OCI-LY1 (cell line): ENCODE results near the gene DDIT4.

ENCODE experiments used
- H2AFZ ChIP-seq: fragments of 200-600 bp; sonication (generic), shearing (Covaris generic); 2 replicates; pipeline ENCODE4 v1.6.0; 2014; ENCODE audit warnings: antibody characterized with exemption, mild to moderate bottlenecking, low read length
- H3F3A ChIP-seq: fragments of 200-600 bp; sonication (generic), shearing (Covaris generic); 2 replicates; pipeline ENCODE4 v1.6.0; 2014; ENCODE audit warnings: mild to moderate bottlenecking, antibody characterized with exemption, low read length, moderate library complexity; ENCODE audit not compliant: insufficient read depth
- H3K27ac ChIP-seq: fragments of 200-600 bp; sonication (generic); 2 replicates; pipeline ENCODE4 v1.5.1; 2014; ENCODE audit warnings: low read length, mixed run types, mild to moderate bottlenecking, low read depth; ENCODE audit not compliant: poor library complexity, severe bottlenecking
- H3K27me3 ChIP-seq: fragments of 200-600 bp; sonication (generic); 2 replicates; pipeline ENCODE4 v1.6.0; 2014; ENCODE audit warnings: antibody characterized with exemption, mild to moderate bottlenecking, low read length, moderate library complexity; ENCODE audit not compliant: insufficient read depth
- H3K36me3 ChIP-seq: fragments of 200-600 bp; sonication (generic); 2 replicates; pipeline ENCODE4 v1.6.1; 2014; ENCODE audit warnings: mild to moderate bottlenecking, antibody characterized with exemption, low read length, moderate library complexity, mixed read lengths; ENCODE audit not compliant: insufficient read depth
- H3K4me1 ChIP-seq: fragments of 200-600 bp; sonication (generic); 2 replicates; pipeline ENCODE4 v1.5.1; 2014; ENCODE audit warnings: mild to moderate bottlenecking, low read length, moderate library complexity; ENCODE audit not compliant: insufficient read depth, severe bottlenecking
- H3K4me2 ChIP-seq: fragments of 200-600 bp; sonication (generic), shearing (Covaris generic); 2 replicates; pipeline ENCODE4 v1.6.1; 2014; ENCODE audit warnings: low read length
- H3K4me3 ChIP-seq: fragments of 200-600 bp; sonication (generic); 2 replicates; pipeline ENCODE4 v1.5.1; 2014; ENCODE audit warnings: low read length, low read depth, mild to moderate bottlenecking, mixed read lengths; ENCODE audit not compliant: poor library complexity, severe bottlenecking
- H3K79me2 ChIP-seq: fragments of 200-600 bp; shearing (Covaris generic); 2 replicates; pipeline ENCODE4 v1.6.1; 2016; ENCODE audit warnings: mixed run types, low read length, mixed read lengths; ENCODE audit not compliant: insufficient read depth
- H3K9ac ChIP-seq: fragments of 200-600 bp; sonication (generic), shearing (Covaris generic); 2 replicates; pipeline ENCODE4 v1.6.1; 2014; ENCODE audit warnings: mild to moderate bottlenecking, low read length, mixed read lengths
- H3K9me2 ChIP-seq: fragments of 200-600 bp; sonication (generic), shearing (Covaris generic); 2 replicates; pipeline ENCODE4 v1.6.1; 2014; ENCODE audit warnings: low read depth, mild to moderate bottlenecking, low read length, mixed read lengths
- H3K9me3 ChIP-seq: fragments of 200-600 bp; shearing (Covaris generic); 2 replicates; pipeline ENCODE4 v1.6.1; 2014; ENCODE audit warnings: low read length, mixed read lengths
- H4K20me1 ChIP-seq: fragments of 200-600 bp; sonication (generic), shearing (Covaris generic); 2 replicates; pipeline ENCODE4 v1.6.0; 2016; ENCODE audit warnings: mild to moderate bottlenecking, low read length; ENCODE audit not compliant: insufficient read depth
- CTCF ChIP-seq: fragments of 200-600 bp; sonication (generic), shearing (Covaris generic); IDR thresholded peaks from 2 replicates; pipeline ENCODE4 v1.5.1; 2017; ENCODE audit warnings: mild to moderate bottlenecking, antibody characterized with exemption, low read length, moderate library complexity, mixed read lengths
- EZH2 ChIP-seq: fragments of 200-600 bp; sonication (generic), shearing (Covaris generic); IDR thresholded peaks from 2 replicates; pipeline ENCODE4 v1.8.0; 2017; ENCODE audit warnings: borderline replicate concordance, mixed run types, mild to moderate bottlenecking, antibody characterized with exemption, low read length, moderate library complexity, mixed read lengths

The DDIT4 gene

DNA sequence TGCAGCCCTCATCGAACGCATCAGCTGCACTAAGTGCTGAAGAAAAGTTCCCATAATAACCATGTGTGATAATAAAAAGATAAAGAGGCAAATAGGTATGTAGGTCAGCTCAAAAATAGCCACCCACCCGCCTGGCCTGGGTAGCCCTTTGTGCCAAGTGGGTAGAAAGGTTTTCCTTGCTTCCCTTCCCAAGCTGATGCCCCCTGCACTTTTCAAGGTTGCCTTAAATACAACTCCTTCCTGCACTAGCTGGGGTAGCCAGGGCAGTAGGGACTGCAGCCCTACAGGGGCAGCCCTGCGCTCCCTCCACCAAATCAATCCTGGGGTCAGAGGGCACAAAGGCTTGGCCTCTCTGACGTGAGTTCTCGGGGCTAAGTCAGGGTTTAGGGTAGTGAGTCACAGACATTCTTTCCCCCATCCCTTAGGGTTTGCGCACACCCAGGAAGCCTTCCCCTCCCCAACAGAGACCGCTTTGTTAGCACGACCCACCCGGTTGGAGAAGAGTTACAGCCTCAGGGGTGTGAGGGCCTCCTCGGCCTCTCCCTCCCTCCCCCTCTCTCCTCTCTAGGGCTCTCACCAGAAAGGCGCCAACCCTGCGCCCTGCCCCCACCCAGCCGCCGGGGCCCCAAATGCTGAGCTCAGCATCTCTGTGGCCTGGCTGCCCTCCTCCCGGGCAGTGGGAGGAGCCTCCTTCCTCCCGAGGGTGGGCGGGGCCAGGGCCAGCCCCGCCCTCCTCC is 13.3 kb upstream of the DDIT4 start:
- Histone ChIP-seq H3K9me3 (no peaks in the 10 kb centered on the region), H3K4me3 (peak overlapping the region; percentile 57), H4K20me1 (no peaks in the 10 kb centered on the region), H3K4me1 (peaks cover 57% of the 10 kb centered on the region), H3K9ac (peak overlapping the region; percentile 71), H3K27me3 (no peaks in the 10 kb centered on the region), H3K36me3 (no peaks in the 10 kb centered on the region), H3K79me2 (no peaks in the 10 kb centered on the region), H3K27ac (peak overlapping the region; percentile 90), H3K4me2 (peak overlapping the region; percentile 70), H2AFZ (no peak overlapping the region), H3F3A (no peaks in the 10 kb centered on the region), H3K9me2 (no peaks in the 10 kb centered on the region)
- TF ChIP-seq EZH2, result no peak
- TF ChIP-seq CTCF, result no peak

DNA sequence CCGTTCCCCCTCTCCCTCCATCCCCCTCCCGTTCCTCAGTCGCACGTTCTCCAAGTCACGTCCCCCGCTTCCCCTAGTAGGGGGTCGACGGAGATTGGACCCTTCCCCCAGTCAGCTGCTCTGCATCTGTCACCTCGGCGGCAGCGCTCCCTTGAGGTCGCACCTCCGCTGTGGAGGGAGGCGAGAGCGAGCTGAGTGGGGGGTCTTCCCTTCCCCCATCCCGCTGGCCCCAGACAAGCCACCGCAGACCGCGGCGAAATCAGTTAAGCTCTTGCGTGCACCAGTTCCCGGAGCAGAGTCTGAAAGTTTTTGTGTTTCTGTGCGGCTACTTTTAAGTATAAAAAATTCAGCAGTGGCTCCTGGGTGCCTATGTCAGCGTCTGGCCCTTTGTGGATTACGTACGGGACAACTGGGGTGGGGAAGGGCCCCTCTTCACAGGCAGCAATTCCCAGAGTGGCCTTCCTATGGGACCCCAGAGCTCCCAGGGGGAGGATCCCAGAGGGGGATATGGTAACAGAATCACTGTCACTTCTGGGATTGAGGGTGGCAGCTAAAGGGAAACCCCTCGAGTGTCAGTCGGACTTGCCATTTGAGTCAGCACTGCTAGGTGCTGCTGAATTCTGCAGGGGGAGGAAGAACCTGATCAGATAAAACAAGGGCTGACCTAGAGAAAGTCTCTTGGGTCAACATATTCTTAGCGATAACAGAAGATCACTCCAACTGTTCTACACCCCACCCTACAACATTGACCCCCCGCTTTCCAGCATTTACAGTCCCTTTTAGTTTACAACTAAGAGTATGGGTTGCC is 12.5 kb upstream of the DDIT4 start:
- Histone ChIP-seq H3K4me2 (peak overlapping the region; percentile 70), H3K36me3 (no peaks in the 10 kb centered on the region), H2AFZ (no peak overlapping the region), H4K20me1 (no peaks in the 10 kb centered on the region), H3F3A (no peaks in the 10 kb centered on the region), H3K9me2 (no peaks in the 10 kb centered on the region), H3K4me1 (peaks cover 62% of the 10 kb centered on the region), H3K27me3 (no peaks in the 10 kb centered on the region), H3K79me2 (no peaks in the 10 kb centered on the region), H3K4me3 (peak overlapping the region; percentile 57), H3K9me3 (no peaks in the 10 kb centered on the region), H3K27ac (peak overlapping the region; percentile 90), H3K9ac (peak overlapping the region; percentile 65)
- TF ChIP-seq CTCF (peak; percentile 52; the same call in 1 of the 2 replicates), EZH2 (no peak)

GRCh38 chr10:72261784-72262404 is 11.8 kb upstream of the DDIT4 start:
- Histone ChIP-seq H3K4me3 (peak overlapping the region; percentile 57), H2AFZ (no peak overlapping the region), H3K4me2 (peak overlapping the region; percentile 70), H4K20me1 (no peaks in the 10 kb centered on the region), H3F3A (no peaks in the 10 kb centered on the region), H3K27me3 (no peaks in the 10 kb centered on the region), H3K9ac (peak overlapping the region; percentile 65; the same call in 1 of the 2 replicates), H3K9me3 (no peaks in the 10 kb centered on the region), H3K36me3 (no peaks in the 10 kb centered on the region), H3K79me2 (no peaks in the 10 kb centered on the region), H3K4me1 (peaks cover 65% of the 10 kb centered on the region), H3K27ac (peak overlapping the region; percentile 90), H3K9me2 (no peaks in the 10 kb centered on the region)
- TF ChIP-seq EZH2 (no peak), CTCF (no peak)
